ENCODE measurements around the gene RSPH1.
"Not testable (repeated sequence)": the region's sequence is repeated elsewhere in the genome, so short reads cannot be mapped to it uniquely, and the experiment has no call there.

Gene RSPH1

DNA sequence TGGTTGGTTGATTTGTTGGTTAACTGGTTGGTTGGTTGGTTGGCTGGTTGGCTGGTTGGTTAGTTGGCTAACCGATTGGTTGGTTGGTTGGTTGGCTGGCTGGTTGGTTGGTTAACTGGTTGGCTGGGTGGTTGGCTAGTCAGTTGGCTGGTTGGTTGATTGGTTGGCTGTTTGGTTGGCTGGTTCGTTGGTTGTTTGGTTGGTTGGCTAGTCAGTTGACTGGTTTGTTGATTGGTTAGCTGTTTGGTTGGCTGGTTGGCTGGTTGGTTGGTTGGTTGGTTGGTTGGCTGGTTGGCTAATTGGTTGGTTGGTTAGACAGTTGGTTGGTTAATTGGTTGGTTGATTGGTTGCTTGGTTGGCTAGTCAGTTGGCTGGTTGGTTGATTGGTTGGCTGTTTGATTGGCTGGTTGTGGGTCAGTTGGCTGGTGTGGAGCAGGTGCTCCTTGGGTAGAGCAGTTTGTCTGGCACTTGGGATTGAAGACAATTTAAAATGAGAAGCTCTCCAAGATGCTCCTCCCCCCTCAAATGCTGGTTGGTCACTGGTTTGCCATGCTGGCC lies 6.9 kb downstream of the RSPH1 start:
- DNase-seq (ENCODE audit: low spot score): no peak

DNA sequence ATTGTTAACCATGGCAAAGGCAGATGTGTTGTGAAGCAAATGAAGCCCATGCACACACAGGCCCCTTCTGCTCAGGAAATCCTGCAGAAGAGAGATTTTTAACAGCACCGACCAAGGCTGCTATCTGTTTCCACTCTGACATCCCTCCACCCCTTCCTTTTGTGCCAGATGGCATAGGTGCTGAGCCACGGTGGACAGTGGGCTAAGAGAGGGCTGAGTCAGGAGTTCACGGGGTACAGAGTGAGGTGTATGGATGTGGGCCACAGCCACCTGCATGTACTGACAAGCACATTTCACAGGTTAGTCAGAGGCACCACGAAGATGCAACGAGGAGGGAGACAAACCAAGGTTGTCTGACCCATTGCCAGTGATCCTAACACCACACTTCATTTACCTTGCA lies 9.5 kb downstream of the RSPH1 start:
- no peak for DNase-seq (ENCODE audit: low spot score)

DNA sequence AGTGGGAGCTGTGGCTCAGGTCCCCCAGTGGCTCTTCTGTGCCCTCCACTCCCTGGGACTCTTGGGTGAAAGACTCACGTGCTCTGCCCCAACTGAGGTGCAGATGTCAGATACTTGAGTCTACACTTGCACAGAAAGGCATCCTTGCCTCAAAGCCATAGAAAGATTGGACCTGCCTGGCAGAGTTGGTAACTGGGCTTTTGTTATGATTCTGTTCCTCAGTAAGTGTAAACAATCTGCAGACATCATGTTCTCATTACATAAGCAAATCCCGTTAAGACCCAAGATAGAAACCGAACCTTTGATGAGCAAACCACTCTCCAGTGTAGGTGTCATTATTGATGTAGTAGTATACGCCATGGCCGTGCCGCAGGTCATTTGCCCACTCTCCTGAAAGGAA lies 10.0 kb downstream of the RSPH1 start:
- DNase-seq (ENCODE audit: low spot score): no peak

DNA sequence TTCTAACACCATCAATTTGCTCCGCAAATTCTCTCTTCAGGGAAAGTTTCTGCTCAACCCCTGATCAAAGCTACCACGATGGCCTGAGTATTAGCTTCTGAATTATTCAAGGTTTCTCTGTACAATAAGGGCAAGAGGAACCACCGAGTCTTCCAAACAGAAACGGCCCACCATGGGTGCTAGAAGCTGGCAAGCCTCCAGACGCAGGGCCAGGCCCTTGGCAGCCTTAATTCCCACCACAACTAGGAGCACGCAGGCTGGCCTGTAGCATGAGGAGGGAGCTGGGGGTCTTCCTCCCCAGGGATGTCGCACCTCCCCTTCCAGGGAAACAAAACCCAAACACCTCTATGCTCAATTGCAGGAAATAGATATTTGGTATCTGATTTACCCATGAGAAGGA lies 11.1 kb downstream of the RSPH1 start:
- no peak for DNase-seq (ENCODE audit: low spot score)

DNA sequence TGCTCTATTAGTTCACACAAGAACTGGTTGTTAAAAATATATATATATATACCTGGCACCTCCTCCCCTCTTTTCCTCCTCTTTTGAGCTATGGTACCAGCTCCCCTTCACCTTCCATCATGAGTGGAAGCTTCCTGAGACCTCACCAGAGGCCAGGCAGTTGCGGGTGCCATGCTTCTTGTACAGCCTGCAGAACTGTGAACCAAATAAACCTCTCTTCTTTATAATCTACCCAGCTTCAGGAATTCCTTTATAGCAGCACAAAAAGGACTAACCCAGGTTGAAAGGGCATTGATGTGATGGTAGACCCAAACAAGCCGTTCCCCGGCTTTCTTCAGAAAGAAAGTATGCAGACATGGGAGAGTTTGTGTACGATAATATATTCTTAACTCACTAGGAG lies 14.9 kb downstream of the RSPH1 start:
- no peak for DNase-seq (ENCODE audit: low spot score)

GRCh38 chr21:42480736-42481135 lies 15.3 kb downstream of the RSPH1 start:
- no peak for DNase-seq (ENCODE audit: low spot score)

GRCh38 chr21:42479582-42479981 lies 16.4 kb downstream of the RSPH1 start:
- no peak for DNase-seq (ENCODE audit: low spot score)

- no peak for DNase-seq (ENCODE audit: low spot score)
Observed at GRCh38 chr21:42478504-42478903, 17.5 kb downstream of the RSPH1 start.

GRCh38 chr21:42476388-42477331 lies 19.4 kb downstream of the RSPH1 start:
- no peak for DNase-seq (ENCODE audit: low spot score)

GRCh38 chr21:42475526-42476387 lies 20.3 kb downstream of the RSPH1 start:
- no peak for DNase-seq (ENCODE audit: low spot score)

GRCh38 chr21:42475036-42475435 lies 21.0 kb downstream of the RSPH1 start:
- DNase-seq (ENCODE audit: low spot score): no peak

DNA sequence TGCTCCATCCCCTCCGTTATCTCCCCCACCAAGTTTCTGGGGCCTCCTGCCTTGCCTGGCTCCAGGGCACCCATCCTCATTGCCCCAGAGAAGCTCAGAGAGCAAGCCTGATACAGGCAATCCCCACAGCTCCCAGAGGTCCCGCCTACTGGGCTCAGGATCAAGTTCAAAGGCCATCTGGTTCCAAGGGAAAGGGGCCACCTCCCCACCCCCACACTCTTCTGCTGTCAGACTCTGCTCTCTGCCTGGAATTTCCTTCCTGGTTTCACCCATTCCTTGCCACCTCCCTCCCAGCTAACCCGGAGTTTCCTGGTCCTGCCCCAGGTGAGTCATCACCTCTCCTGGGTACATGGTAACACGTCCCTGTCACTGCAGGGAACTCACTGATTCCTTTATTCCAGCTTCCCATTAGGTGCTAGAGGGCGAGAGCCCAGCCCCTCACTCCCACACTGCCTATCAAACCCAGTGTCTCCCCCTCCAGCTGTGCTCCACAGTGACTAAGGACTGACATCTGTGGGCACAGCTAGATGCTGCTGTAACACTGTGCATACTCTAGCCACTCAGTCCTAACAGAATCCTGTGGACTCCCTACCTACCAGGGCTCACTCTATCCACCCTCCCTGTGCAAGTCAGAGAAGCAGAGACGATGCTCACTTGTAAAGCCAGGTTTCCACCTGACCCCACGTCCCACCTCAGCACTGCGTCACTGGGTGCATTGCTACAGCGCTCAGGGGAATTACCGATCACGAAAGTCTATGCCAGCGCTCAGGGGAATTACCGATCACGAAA lies 21.8 kb downstream of the RSPH1 start:
- no peak for DNase-seq (ENCODE audit: low spot score)

- no peak for DNase-seq (ENCODE audit: low spot score)
Observed at GRCh38 chr21:42473498-42474042, 22.5 kb downstream of the RSPH1 start.

GRCh38 chr21:42472521-42472920 lies 23.5 kb downstream of the RSPH1 start:
- no peak for DNase-seq (ENCODE audit: low spot score)

GRCh38 chr21:42471716-42472330 lies 24.2 kb downstream of the RSPH1 start:
- no peak for DNase-seq (ENCODE audit: low spot score)

DNA sequence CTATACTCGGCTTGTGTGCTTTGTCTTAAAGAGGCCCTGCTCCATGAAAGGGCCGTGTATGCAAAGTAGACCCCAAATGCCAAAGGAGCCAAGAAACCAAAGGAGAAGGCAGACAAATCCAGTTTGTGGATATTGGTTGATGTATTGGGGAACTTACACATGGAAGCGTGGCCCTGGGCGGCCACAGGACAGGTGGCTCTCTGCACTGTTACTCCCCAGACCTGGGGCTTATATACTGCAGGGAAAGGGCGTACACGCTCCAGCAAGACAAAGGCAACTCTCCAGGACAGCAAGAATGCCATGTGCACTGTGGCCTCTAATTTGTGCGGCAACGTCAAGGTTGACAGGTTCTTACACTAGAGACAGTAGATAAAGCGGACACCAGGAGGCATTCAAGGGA lies 24.8 kb downstream of the RSPH1 start:
- no peak for DNase-seq (ENCODE audit: low spot score)

DNA sequence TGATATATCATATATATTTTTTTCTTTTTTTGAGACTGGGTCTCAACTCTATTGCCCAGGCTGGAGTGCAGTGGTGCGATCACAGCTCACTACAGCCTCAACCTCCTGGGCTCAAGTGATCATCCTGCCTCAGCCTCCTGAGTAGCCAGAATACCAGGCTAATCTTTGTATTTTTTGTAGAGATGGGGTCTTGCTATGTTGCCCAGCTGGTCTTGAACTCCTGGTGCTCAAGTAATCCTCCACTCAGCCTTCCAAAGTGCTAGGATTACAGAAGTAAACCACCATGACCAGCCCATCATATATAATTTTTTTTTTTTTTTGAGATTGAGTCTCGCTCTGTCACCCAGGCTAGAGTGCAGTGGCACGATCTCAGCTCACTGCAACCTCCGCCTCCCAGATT lies 26.3 kb downstream of the RSPH1 start:
- not testable (repeated sequence) for DNase-seq (ENCODE audit: low spot score)

- no peak for DNase-seq (ENCODE audit: low spot score)
Observed at GRCh38 chr21:42469272-42469671, 26.8 kb downstream of the RSPH1 start.

- DNase-seq (ENCODE audit: low spot score): no peak
Observed at GRCh38 chr21:42468491-42469131, 27.4 kb downstream of the RSPH1 start.

GRCh38 chr21:42467140-42467983 lies 28.7 kb downstream of the RSPH1 start:
- DNase-seq (ENCODE audit: low spot score): peak; percentile 22
